Kidney epithelial cell (primary cell): ENCODE results near the gene PTPRE. TPM values are rescaled to one million over a fixed set of nuclear protein-coding genes. Genes with fewer than 3 reads are reported as not detected.
A peak's percentile ranks its signal among the peaks of the same experiment; 100 is the strongest.
"Not testable (repeated sequence)": the region's sequence is repeated elsewhere in the genome, so short reads cannot be mapped to it uniquely, and the experiment has no call there.

Experiments used
- DNase-seq: peaks from one replicate; pipeline ENCODE4 v3.0.0-alpha.2; 2010; ENCODE audit warnings: low read depth
- H3K27me3 ChIP-seq: 2 replicates; pipeline ENCODE4 v1.6.0; 2011; ENCODE audit warnings: low read length; ENCODE audit not compliant: control insufficient read depth, insufficient read depth
- H3K36me3 ChIP-seq: 2 replicates; pipeline ENCODE4 v1.5.1; 2011; ENCODE audit warnings: low read length; ENCODE audit not compliant: control insufficient read depth, insufficient read depth
- H3K4me3 ChIP-seq: 2 replicates; pipeline ENCODE4 v1.5.1; 2011; ENCODE audit warnings: low read depth, mild to moderate bottlenecking, control low read depth, low read length
- CTCF ChIP-seq: IDR thresholded peaks from 2 replicates; pipeline ENCODE4 v1.5.1; 2011; ENCODE audit warnings: mild to moderate bottlenecking, moderate library complexity, low read length, control low read depth, inconsistent platforms; ENCODE audit not compliant: insufficient read depth, poor library complexity, severe bottlenecking
- total RNA-seq: library from RNA; depleted of rRNA; stranded (reverse); fragments of >200 nt; gene quantifications from 2 replicates; pipeline ENCODE4 v1.2.3, GENCODE V29; 2015

The PTPRE gene
- total RNA-seq, 1 donor from 2014 or later = 10.3 TPM

DNA sequence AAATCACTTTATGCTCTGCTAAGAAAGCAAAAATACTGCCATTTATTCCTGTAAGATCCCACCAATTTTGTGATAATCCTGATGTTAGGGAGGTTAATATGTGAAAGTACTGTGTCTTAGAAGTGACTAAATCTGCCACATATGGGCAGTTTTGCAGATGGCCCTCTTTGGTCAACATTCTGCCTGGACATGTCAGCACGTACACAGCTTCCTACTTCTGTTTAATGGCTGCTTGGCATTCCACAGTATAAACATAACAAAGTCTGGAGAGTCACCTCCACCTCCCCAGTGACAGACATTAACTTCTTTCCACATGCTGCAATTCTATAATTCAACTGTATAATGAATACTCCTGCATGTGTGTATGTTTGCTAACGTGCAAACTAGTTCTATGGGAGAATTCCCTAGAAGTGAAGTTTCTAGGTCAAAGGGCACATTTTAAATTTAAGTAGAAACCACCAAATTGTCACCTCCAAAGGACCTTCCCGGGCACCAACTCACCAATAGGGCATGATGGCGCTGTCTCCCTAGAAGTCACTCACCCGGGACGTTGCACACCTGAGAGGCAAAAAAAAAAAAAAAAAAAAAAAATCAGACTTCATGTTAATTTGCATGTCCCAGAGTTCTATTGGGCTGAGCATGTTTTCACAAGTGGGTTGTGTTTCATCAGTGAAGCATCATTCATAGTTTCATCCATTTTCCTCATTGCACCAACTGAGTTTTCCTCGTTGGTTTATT lies 180.4 kb downstream of the PTPRE start:
- Histone ChIP-seq H3K27me3 (no peaks in the 10 kb centered on the region), H3K36me3 (no peaks in the 10 kb centered on the region), H3K4me3 (no peak overlapping the region)
- no peak for TF ChIP-seq CTCF
- DNase-seq = no peak

GRCh38 chr10:128087884-128088709 lies 181.2 kb downstream of the PTPRE start:
- no peak for DNase-seq
- Histone ChIP-seq H3K4me3 (no peak overlapping the region), H3K36me3 (no peaks in the 10 kb centered on the region), H3K27me3 (no peaks in the 10 kb centered on the region)
- TF ChIP-seq CTCF = peak; percentile 22

DNA sequence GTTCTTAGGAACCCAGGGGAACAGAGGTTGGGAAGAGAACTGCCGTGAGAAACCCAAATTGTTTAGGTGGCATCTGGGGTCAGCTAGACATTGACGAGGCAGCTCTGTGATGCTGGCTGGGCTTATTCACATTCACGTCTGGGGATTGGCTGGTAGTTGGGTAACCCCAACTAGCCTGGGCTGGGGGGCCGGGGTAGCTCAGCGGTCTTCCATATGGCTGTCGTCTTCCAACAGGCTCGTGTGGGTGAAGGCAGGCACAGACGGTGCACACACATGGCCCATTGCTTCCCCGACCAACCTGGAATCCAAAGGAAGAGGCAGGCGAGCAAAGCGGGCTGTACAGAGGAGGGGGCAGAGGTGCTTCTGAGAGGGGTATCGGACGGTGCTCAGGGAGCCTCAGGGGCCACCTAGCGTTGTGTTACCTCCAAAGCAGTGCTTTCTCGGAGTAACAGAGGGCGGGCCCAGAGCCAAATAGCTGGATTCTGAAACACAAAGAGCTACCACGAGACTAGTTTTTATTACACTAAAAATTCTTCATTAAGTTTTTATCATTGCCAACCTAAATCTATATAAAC lies 184.8 kb downstream of the PTPRE start:
- TF ChIP-seq CTCF = no peak
- no peak overlapping the region for H3K4me3 ChIP-seq
- no peaks in the 10 kb centered on the region for H3K36me3 ChIP-seq
- H3K27me3 ChIP-seq = no peaks in the 10 kb centered on the region
- no peak for DNase-seq

- TF ChIP-seq CTCF = no peak
- no peak for DNase-seq
- H3K36me3 ChIP-seq = no peaks in the 10 kb centered on the region
Measured at GRCh38 chr10:128092454-128092853, 185.6 kb downstream of the PTPRE start.

DNA sequence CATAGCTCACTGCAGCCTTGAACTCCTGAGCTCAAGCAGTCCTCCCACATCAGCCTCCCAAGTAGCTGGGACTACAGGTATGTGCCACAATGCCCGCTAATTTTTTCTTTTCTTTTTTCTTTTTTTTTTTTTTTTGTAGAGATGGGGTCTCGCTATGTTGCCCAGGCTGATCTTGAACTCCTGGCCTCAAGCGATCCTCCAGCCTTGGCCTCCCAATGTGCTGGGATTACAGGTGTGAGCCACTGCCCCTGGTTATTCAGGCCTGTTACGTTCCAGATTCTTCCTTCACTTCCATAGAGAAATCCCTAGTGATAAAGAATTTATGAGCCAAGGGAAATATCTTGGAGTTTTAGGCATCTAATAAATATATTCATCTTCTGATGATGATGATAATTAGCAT lies 187.7 kb downstream of the PTPRE start:
- not testable (repeated sequence) for H3K27me3 ChIP-seq, H3K4me3 ChIP-seq, H3K36me3 ChIP-seq, DNase-seq

More at GRCh38 chr10:128092454-128092853, 185.6 kb downstream of the PTPRE start:
- Histone ChIP-seq H3K27me3 (no peaks in the 10 kb centered on the region), H3K4me3 (no peak overlapping the region)

GRCh38 chr10:128095027-128095752 lies 188.3 kb downstream of the PTPRE start:
- H3K36me3 ChIP-seq = no peaks in the 10 kb centered on the region
- no peak for TF ChIP-seq CTCF
- DNase-seq = no peak
- H3K27me3 ChIP-seq = no peaks in the 10 kb centered on the region
- H3K4me3 ChIP-seq = no peak overlapping the region
